PC-3 (cell line): ENCODE measurements around the gene PLCB4. TPM values are rescaled to one million over a fixed set of nuclear protein-coding genes. Genes with fewer than 3 reads are reported as not detected.

Experiments
- ATAC-seq: fragments of 200-7000 bp; cut with Tn5 transposase; 2 replicates; pipeline ENCODE4 v1.9.1; 2020; ENCODE audit warnings: mild to moderate bottlenecking, moderate library complexity
- BruUV-seq: library from RNA; stranded (reverse); fragments of 400-500 nt; replicated peaks from 2 replicates; lab custom pipeline; 2021; lab: Mats Ljungman, UMichigan
- CTCF ChIA-PET: fragments of 300-600 bp; sonication (Branson Sonifier 250); formaldehyde crosslinking; loops from one replicate; lab custom pipeline; 2022; ENCODE audit warnings: antibody characterized with exemption; lab: Charles Lee
- POLR2A ChIA-PET: fragments of 300-600 bp; sonication (Branson Sonifier 250); formaldehyde crosslinking; loops from one replicate; lab custom pipeline; 2022; ENCODE audit warnings: antibody characterized with exemption; ENCODE audit not compliant: unreplicated experiment; lab: Charles Lee
- DNase-seq: peaks from one replicate; pipeline ENCODE4 v3.0.0-alpha.2; 2015
- H2AFZ ChIP-seq: fragments of 300-600 bp; sonication (generic); 2 replicates; pipeline ENCODE4 v1.6.0; 2016; ENCODE audit warnings: antibody characterized with exemption, low read length
- H3F3A ChIP-seq: fragments of 300-600 bp; sonication (generic); one replicate; pipeline ENCODE4 v1.6.0; 2017; ENCODE audit warnings: antibody characterized with exemption, low read length, control low read depth, mild to moderate bottlenecking; ENCODE audit not compliant: unreplicated experiment
- H3K27ac ChIP-seq: fragments of 300-600 bp; sonication (generic); 2 replicates; pipeline ENCODE4 v1.5.1; 2016; ENCODE audit warnings: mild to moderate bottlenecking, low read length
- H3K27me3 ChIP-seq: fragments of 300-600 bp; sonication (generic); 2 replicates; pipeline ENCODE4 v1.6.1; 2016; ENCODE audit warnings: low read length, mixed read lengths
- H3K36me3 ChIP-seq: fragments of 300-600 bp; sonication (generic); 2 replicates; pipeline ENCODE4 v1.6.1; 2016; ENCODE audit warnings: low read depth, mixed run types, low read length, mixed read lengths
- H3K4me1 ChIP-seq: fragments of 300-600 bp; sonication (generic); 2 replicates; pipeline ENCODE4 v1.5.1; 2016; ENCODE audit warnings: low read length; ENCODE audit not compliant: insufficient read depth
- H3K4me2 ChIP-seq: fragments of 300-600 bp; sonication (generic); 2 replicates; pipeline ENCODE4 v1.6.0; 2016; ENCODE audit warnings: low read length
- H3K4me3 ChIP-seq: fragments of 300-600 bp; sonication (generic); 2 replicates; pipeline ENCODE4 v1.5.1; 2016; ENCODE audit warnings: mild to moderate bottlenecking, low read length, mixed read lengths
- H3K79me2 ChIP-seq: fragments of 300-600 bp; sonication (generic); 2 replicates; pipeline ENCODE4 v1.6.1; 2017; ENCODE audit warnings: low read length, mixed read lengths
- H3K9ac ChIP-seq: fragments of 300-600 bp; sonication (generic); 2 replicates; pipeline ENCODE4 v1.6.0; 2016; ENCODE audit warnings: mild to moderate bottlenecking, low read length
- H3K9me2 ChIP-seq: fragments of 300-600 bp; sonication (generic); replicated peaks from 2 replicates; pipeline ENCODE4 v1.6.1; 2016; ENCODE audit warnings: mixed run types, low read length, mixed read lengths
- H3K9me3 ChIP-seq: fragments of 300-600 bp; sonication (generic); 2 replicates; pipeline ENCODE4 v1.6.1; 2016; ENCODE audit warnings: low read length, mixed read lengths
- H4K20me1 ChIP-seq: fragments of 300-600 bp; sonication (generic); 2 replicates; pipeline ENCODE4 v1.6.1; 2016; ENCODE audit warnings: low read length, mixed read lengths
- CTCF ChIP-seq: fragments of 300-600 bp; sonication (generic); conservative IDR thresholded peaks from 2 replicates; pipeline ENCODE4 v1.5.1; 2017; ENCODE audit warnings: antibody characterized with exemption, low read depth, mild to moderate bottlenecking, low read length
- EZH2 ChIP-seq: fragments of 300-600 bp; sonication (generic); IDR thresholded peaks from one replicate; pipeline ENCODE4 v1.6.1; 2017; ENCODE audit warnings: antibody characterized with exemption, mild to moderate bottlenecking, low read length; ENCODE audit not compliant: unreplicated experiment
- EZH2phosphoT487 ChIP-seq: fragments of 300-600 bp; sonication (generic); IDR thresholded peaks from 2 replicates; pipeline ENCODE4 v1.6.1; 2018; ENCODE audit warnings: mild to moderate bottlenecking, antibody characterized with exemption, low read length, borderline replicate concordance
- intact Hi-C: fragments of 100-400 bp; cut with micrococcal nuclease; formaldehyde crosslinking; loops from 2 replicates; pipeline ENCODE4 v1.9.0; 2023
- total RNA-seq: library from RNA; depleted of rRNA; stranded (reverse); fragments of >200 nt; gene quantifications from 2 replicates; pipeline ENCODE4 v1.2.3, GENCODE V29; 2014

Gene PLCB4
- total RNA-seq, 1 experiment from 2014 or later, result 25.4 TPM

- Histone ChIP-seq H3K9ac (no peak overlapping the region), H3K4me1 (peaks cover 32% of the 10 kb centered on the region), H3F3A (no peaks in the 10 kb centered on the region), H3K36me3 (no peaks in the 10 kb centered on the region), H2AFZ (no peak overlapping the region), H3K9me2 (no peaks in the 10 kb centered on the region), H3K4me3 (no peak overlapping the region), H3K27ac (no peak overlapping the region), H3K79me2 (peaks cover 26% of the 10 kb centered on the region), H3K4me2 (no peak overlapping the region), H3K9me3 (no peaks in the 10 kb centered on the region), H4K20me1 (no peaks in the 10 kb centered on the region), H3K27me3 (no peaks in the 10 kb centered on the region)
- no peak for TF ChIP-seq CTCF
- no peak for TF ChIP-seq EZH2
- no peak for TF ChIP-seq EZH2phosphoT487
- no TSS peak for BruUV-seq
- intact Hi-C loops, result no loop called here
- no peak for DNase-seq
- POLR2A ChIA-PET, result no interaction called here
- CTCF ChIA-PET, result no interaction called here
- ATAC-seq, result no peak
These were observed 136.1 kb downstream of the PLCB4 start for GRCh38 chr20:9204979-9205378.

GRCh38 chr20:9206486-9206885, 137.6 kb downstream of the PLCB4 start:
- H3K27me3 ChIP-seq, result no peaks in the 10 kb centered on the region
- H3K4me1 ChIP-seq, result peaks cover 24% of the 10 kb centered on the region
- DNase-seq (no peak), ATAC-seq (no peak)
- H3K9me3 ChIP-seq, result no peaks in the 10 kb centered on the region
- H3K9ac ChIP-seq, result no peak overlapping the region
- H3K79me2 ChIP-seq, result peaks cover 21% of the 10 kb centered on the region
- CTCF ChIA-PET, result no interaction called here
- TF ChIP-seq EZH2 (no peak), EZH2phosphoT487 (no peak)
- no peak overlapping the region for H2AFZ ChIP-seq
- no peak overlapping the region for H3K4me2 ChIP-seq
- H3K9me2 ChIP-seq, result no peaks in the 10 kb centered on the region
- no peaks in the 10 kb centered on the region for H3F3A ChIP-seq
- no TSS peak for BruUV-seq
- intact Hi-C loops, result no loop called here
- H3K4me3 ChIP-seq, result no peak overlapping the region
- H3K27ac ChIP-seq, result no peak overlapping the region
- H3K36me3 ChIP-seq, result no peaks in the 10 kb centered on the region
- POLR2A ChIA-PET, result no interaction called here
- no peaks in the 10 kb centered on the region for H4K20me1 ChIP-seq

- Histone ChIP-seq H3F3A (no peaks in the 10 kb centered on the region), H3K9ac (no peak overlapping the region), H3K27ac (no peak overlapping the region), H2AFZ (no peak overlapping the region), H3K27me3 (no peaks in the 10 kb centered on the region), H3K79me2 (peaks cover 15% of the 10 kb centered on the region; the same call in 1 of the 2 replicates), H3K36me3 (no peaks in the 10 kb centered on the region), H3K9me3 (no peaks in the 10 kb centered on the region), H3K4me2 (no peak overlapping the region), H3K4me1 (peaks cover 18% of the 10 kb centered on the region), H3K4me3 (no peak overlapping the region), H3K9me2 (no peaks in the 10 kb centered on the region), H4K20me1 (peaks cover 6% of the 10 kb centered on the region; the same call in 1 of the 2 replicates)
- DNase-seq (peak; percentile 17), ATAC-seq (no peak)
- intact Hi-C loops, result no loop called here
- ChIA-PET CTCF (no interaction called here), POLR2A (no interaction called here)
- TF ChIP-seq CTCF, result no peak
- no peak for TF ChIP-seq EZH2
- TF ChIP-seq EZH2phosphoT487, result no peak
- BruUV-seq, result no TSS peak
These were observed 138.4 kb downstream of the PLCB4 start for GRCh38 chr20:9207253-9207652.
